DMS79 (cell line): Measurements from ENCODE around the gene EID2B.
A peak's percentile ranks its signal among the peaks of the same experiment; 100 is the strongest.

Experiments used
- DNase-seq: peaks from one replicate; lab custom pipeline; 2025; lab: John Stamatoyannopoulos, UW

The EID2B gene

DNA sequence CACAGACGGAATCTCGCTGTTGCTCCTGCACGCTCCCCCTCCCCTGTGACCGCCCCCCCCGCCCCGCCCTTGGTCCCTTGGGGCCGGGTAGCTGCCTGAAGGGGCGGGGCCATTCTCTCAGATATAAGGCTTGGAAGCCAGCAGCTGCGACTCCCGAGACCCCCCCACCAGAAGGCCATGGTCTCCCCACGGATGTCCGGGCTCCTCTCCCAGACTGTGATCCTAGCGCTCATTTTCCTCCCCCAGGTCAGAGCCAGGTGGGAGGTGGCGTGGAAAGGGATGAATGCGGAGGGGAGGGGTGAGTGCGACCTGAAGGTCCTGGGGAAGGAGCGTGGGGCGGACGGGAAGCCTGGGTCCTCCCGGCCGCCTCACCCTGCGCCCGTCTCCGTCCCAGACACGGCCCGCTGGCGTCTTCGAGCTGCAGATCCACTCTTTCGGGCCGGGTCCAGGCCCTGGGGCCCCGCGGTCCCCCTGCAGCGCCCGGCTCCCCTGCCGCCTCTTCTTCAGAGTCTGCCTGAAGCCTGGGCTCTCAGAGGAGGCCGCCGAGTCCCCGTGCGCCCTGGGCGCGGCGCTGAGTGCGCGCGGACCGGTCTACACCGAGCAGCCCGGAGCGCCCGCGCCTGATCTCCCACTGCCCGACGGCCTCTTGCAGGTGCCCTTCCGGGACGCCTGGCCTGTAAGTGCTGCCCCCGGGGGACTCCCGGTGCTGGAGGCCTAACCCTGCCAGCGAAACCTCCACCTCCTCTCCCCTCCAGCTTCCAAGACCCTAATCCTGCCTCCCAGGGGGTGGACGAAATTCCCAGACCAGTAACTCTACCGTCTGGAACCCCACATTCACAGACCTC, 33.6 kb downstream of the EID2B start, which contains the start of gene DLL3:
DLL3 (plus strand) TSS at position 150 of the 845 bp plus-strand sequence; CDS start at position 178, 28 bp downstream.
- peak; percentile 64 for DNase-seq

DNA sequence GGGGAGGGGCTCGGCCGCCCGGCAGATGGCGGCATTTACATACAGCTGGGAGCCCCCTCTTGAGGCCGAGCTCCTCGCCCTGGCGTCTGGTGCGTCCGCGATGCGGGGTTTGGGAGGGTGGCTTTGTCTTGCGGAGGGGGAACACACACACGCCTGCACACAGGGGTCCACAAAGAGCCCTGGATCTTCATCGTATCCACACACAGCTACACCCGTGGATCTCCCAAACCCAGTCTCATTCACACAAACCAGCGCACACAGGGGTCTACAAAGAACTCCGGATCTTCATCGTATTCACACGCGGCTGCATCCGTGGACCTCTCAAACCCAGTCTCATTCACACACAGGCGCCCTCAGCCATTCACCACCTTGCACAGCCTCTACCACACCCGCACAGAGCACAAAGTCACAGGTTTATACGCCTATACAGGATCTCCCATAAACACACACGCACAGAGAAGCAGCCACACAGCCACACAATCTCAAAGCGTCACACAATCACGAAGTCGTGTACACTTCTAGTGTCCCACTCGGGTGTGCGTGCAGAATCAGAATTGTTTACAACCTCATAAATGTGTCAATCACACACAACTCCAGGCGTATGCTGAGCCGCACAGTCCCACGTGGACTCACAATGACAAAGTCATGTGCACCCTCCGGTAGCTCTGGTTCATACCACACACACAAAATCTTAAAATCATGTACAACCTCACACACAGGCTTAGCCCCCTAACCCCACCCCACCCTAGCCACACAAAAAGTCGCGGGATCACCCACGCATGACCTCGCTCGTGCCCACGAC, 34.5 kb downstream of the EID2B start:
- DNase-seq = peak; percentile 85

DNA sequence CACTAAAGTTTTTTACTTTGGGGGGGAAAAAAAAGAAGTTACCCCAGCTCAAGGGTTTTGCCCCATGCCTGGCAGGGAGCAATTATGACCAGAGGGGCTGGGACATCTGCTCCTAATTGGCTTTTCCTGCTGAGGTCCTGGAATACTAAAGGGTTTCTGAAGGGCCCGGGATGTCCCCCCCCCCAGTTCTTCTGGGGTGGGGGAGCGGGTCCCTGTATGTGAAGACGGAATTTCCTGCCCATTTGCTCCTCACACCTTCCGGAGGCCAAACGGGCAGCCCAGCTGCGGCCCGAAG, 35.0 kb downstream of the EID2B start:
- DNase-seq = no peak

DNA sequence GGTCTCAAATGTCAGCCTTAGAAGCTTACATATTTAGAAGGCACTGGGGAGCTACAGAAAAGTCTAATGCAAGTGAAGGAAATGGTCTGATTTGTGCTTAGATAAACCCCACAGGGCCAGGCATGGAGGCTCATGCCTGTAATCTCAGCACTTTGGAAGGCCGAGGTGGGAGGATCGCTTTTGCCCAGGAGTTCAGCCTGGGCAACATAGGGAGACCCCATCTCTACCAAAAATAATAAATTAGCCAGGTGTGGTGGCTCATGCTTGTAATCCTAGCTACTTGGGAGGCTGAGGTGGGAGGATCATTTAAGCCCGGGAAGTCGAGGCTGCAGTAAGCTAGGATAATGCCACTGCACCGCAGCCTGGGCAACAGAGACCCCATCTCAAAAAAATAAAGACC, 36.6 kb downstream of the EID2B start:
- no peak for DNase-seq

DNA sequence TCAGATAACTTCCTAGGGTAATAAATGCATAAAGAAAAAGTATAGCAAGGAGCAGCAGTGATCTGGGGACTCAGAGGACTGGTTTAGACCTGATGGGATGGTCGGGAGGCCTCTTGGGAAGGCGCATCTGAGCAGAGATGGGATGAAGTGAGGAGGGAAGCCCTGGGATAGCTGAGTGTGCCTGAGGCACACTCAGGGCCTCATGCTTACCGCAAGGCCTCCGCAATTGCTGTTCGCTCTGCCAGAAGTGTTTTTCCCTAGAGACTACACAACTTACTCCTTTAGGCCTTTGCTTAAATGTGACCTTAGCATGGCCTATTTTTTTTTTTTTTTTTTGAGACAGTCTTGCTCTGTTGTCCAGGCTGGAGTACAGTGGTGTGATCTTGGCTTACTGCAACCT, 38.0 kb downstream of the EID2B start:
- DNase-seq = no peak

DNA sequence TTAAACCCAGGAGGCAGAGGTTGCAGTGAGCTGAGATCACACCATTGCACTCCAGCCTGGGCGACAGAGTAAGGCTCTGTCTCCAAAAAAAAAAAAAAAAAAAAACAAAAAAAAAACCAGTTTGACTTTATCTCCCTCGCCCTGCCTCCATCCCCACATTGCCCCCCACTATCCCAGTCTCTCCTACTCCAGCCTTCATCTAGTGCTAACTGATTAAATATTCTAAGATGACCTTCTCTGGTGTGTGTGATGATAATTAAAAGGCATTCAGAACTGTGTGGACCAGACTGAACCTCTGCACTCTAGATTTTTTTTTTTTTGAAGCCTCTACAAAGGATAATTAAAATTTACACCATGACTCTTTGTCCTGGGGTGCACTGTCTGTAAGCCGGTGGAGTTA, 39.9 kb downstream of the EID2B start:
- DNase-seq = no peak

DNA sequence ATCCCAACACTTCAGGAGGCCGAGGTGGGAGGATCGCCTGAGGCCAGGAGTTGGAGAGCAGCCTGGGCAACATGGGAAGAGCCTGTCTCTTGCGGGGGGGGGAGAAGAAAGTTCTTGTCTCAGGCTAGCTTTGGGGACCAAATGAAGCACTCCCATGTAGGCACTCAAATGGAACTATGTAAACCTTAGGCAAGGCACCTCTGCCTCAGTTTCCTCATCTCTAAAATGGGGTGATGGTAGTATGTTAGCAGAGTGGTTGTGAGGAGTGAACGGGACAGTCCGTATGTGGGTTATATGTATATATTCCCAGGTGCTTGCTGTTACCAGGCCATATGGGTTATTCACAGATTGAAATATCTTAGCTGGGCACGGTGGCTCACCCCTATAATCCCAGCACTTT, 40.4 kb downstream of the EID2B start:
- DNase-seq = no peak

DNA sequence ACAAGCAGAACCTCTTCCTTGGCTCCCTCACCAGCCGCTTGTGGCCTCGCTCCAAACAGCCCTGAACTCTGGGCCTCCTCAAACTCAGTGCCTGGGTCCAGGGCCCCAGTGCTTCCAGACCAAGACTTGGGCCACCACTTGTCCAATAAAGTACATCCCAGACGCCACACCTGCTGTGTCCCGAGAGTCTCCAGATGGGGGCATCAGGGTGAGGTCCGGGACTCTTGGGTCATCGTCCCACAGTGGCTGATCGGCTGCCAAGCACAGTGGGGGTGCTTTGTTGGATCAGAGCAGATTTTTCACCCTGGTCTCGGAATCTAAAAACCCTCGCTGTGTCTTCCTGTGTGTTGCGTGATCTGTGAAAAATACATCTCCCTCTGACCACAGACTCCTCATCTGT, 42.9 kb downstream of the EID2B start:
- DNase-seq = no peak

DNA sequence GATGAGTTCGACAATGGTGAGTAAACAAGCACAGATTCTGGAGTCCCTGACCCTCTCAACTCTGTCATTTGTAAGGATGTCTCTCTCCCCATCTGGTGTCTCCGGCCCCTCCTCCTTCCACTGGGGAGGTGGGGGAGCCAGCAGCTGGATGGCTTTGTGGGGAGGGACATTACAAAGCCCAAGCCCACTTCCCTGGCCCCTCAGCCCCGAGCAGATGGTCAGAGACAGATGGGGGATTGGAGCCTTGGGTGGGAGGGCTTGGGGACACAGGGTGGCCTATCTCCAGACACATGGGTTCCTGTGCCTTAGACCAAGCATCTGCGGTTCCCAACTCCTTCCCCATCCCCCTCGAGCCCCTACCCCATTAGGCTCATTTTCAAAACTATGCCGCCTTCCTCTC, 49.5 kb downstream of the EID2B start:
- DNase-seq = no peak

DNA sequence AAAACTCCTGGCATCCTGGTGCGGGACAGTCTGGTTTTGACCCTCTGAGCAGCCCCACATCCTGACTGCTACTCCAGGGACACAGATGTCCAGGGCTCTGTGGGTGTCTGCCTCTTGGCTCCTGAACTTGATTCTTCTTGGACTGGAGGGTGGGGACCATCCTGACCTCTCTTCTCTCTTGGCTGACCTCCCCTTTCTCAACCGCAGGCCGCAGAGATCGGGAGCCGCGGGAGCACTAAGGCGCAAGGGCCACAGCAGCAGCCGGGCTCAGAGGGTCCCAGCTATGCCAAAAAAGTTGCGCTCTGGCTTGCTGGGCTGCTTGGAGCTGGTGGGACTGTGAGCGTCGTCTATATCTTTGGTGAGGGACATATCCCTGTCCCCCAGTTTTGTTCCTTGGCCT, 51.0 kb downstream of the EID2B start:
- no peak for DNase-seq

DNA sequence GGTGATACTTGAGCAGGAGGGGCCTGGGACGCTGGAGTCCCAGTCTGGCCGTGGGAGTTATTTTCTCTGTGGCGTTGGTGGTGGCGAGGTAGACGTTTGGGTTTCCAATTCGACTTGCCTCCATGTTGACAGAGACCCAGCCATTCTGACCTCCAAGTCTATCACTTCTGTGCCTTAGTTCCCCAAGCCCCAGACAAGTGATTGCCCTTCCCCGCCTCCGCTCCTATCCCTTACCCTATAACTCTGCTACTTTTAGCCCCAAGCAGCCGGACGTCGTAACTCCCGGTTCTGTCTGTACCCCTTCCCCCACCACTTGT, 51.5 kb downstream of the EID2B start:
- no peak for DNase-seq
